Uterus (tissue), 2 donors: ENCODE measurements around the gene SP5.

Experiments
- POLR2A ChIP-seq, 2 donors: fragments of 450-650 bp; IDR thresholded peaks; one replicate each; pipeline ENCODE4 v1.6.1; 2016; ENCODE audit warnings: antibody characterized with exemption in 2 of 2, mild to moderate bottlenecking in 1 of 2, moderate library complexity in 1 of 2
- TF ChIP-seq, protein P1 (sequence below), 4 experiments: fragments of 200-600 bp in 2 of 4; fragments of 450-650 bp in 2 of 4; sonication (generic) in 2 of 4; IDR thresholded peaks; one replicate each; pipeline ENCODE4 v1.5.1; 2016 to 2019; ENCODE audit warnings: antibody characterized with exemption in 4 of 4, mild to moderate bottlenecking in 2 of 4, moderate library complexity in 1 of 4

DNA sequence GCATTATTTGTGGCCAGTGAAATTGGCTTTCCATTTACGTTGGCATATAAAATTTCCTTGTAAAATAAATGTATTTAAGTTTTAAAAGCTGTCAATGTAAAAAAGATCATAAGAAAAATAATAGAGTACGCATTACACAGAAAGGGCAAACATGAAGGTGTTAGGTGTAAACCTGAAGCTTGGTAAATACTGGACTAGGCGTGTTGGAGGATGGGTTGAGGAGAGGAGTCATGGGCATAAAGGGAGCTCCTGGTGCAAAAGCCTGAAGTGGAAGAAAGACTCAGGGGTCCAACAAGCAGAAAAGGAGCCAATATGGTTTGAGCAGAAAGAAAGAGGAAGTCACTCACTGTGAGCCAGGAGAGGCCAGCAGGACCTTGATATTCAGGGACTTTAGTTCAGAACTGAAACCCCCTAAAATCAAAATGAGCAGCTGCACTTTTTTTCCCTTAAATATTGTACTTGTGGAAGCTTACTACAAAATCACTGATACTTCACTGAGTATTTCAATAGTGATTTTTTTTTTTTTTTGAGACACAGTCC, 24.4 kb downstream of the SP5 start:
- no peak for TF ChIP-seq POLR2A (IDR thresholded peaks at IDR 0.05)
- TF ChIP-seq, protein P1, sequence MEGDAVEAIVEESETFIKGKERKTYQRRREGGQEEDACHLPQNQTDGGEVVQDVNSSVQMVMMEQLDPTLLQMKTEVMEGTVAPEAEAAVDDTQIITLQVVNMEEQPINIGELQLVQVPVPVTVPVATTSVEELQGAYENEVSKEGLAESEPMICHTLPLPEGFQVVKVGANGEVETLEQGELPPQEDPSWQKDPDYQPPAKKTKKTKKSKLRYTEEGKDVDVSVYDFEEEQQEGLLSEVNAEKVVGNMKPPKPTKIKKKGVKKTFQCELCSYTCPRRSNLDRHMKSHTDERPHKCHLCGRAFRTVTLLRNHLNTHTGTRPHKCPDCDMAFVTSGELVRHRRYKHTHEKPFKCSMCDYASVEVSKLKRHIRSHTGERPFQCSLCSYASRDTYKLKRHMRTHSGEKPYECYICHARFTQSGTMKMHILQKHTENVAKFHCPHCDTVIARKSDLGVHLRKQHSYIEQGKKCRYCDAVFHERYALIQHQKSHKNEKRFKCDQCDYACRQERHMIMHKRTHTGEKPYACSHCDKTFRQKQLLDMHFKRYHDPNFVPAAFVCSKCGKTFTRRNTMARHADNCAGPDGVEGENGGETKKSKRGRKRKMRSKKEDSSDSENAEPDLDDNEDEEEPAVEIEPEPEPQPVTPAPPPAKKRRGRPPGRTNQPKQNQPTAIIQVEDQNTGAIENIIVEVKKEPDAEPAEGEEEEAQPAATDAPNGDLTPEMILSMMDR (IDR thresholded peaks at IDR 0.05): no peak
